Iris pigment epithelial cell (primary cell): ENCODE results near the gene ABCC5.
"Not testable (repeated sequence)": the region's sequence is repeated elsewhere in the genome, so short reads cannot be mapped to it uniquely, and the experiment has no call there.

Experiments used
- DNase-seq: peaks from one replicate; pipeline ENCODE4 v3.0.0-alpha.2; 2011; ENCODE audit warnings: low read depth

The ABCC5 gene

DNA sequence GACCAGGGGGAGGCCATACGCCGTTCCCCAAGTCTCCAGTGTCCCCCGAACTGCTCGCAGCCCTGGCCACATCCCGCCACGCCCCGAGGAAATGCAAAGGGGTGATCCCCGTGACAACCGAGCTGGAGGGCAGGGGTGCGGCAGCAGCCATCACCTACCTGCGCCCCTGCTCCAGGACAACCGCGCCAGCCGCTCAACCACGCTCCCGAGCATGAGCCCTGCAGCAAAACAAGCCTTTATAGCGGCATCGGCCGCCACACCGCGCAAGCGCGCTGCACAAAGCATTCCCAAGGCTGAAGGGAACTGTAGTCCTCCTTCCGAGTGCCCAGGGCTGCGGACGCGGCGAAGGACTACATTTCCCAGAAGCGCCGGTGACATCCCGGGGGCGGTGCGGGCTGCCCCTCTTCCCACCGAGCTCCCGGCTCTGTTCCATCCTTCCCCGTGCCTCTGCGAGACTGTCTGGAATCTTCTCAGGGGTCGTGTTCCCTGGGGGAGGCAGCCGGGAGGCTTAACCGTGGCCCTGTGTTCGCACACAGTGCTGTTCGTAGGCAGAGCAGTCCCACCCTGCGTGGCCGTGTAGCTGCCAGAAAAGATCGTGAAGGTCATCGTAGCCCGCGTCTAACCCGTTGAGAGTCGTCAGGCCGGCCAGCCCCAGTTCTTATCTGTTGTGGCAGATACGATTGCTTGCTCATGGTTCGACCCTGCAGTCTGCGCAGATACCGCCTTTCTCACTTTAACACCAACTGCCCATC, at the start of gene ABCC5:
Gene ABCC5, minus strand, starts transcription at position 213 of the 752 bp plus-strand sequence. CDS start 3,492 bp downstream, outside the sequence.
- peak; percentile 93 for DNase-seq

- DNase-seq, result no peak
Observed at GRCh38 chr3:184066211-184066610, 48.5 kb upstream of the ABCC5 start.

DNA sequence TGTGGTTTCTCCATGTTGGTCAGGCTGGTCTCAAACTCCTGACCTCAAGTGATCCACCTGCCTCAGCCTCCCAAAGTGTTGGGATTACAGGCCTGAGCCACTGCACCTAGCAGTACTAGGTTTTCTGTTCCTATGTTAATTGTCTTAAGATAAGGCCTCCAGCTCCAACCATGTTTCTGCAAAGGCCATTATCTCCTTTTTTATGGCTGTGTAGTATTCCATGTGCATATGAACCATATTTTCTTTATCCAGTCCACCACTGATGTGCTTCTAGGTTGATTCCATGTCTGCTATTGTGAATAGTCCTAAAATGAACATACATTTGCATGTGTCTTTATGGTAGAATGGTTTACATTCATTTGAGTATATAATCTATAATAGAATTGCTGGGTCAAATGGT, 45.0 kb upstream of the ABCC5 start:
- no peak for DNase-seq

- no peak for DNase-seq
Observed at GRCh38 chr3:184059424-184059823, 41.7 kb upstream of the ABCC5 start.

- DNase-seq, result no peak
Observed at GRCh38 chr3:184058029-184058428, 40.3 kb upstream of the ABCC5 start.

DNA sequence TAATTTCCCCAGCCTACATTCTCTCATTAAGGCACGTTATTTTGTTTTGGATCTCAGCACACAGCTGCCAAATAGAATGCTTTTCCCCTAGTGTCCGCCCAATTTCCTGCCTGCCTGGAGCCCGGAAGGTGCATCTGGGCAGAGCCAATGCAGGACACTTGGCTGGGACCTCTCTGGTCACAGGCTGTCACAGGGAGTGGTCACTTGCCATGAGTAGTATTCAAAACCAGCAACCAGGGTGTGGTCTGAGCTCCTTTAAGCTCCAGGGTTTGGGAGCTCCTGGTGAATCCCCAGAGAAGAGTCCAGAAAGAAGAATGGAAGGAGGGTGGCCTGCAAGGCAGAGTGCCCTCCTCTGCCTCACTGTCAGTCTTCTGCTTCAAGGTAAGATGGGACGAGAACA, 35.1 kb upstream of the ABCC5 start, which contains the start of gene HTR3C:
Gene HTR3C, plus strand, starts transcription at position 281 of the 400 bp plus-strand sequence. Its CDS starts 34 bp downstream, at position 315.
- no peak for DNase-seq

DNA sequence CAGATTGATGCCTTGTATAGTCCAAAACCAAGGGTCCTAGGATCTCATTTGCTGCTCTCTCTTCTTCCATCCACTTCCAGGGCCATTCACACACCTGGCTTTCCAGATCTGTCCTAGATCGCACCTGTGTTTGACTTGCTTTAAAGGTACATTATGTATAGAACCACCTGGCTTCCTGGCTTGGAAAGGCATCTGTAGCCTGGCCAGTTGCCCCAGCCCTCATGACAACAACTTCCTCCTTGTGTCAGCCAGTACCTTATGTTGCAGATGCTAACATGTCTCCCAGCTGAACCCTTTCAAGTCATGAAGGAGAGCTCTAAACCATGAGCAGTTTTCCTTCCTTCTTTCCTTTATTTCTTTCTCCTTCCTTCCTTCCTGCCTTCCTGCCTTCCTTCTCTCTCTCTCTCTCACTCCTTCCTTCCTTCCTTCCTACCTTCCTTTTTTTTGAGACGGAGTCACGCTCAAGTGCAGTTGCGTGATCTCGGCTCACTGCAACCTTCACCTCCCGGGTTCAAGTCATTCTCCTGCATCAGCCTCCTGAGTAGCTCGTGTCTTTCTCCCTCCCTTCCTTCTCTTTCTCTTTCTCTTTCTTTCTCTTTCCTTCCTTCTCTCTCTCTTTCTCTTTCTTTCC, 32.6 kb upstream of the ABCC5 start:
- no peak for DNase-seq

DNA sequence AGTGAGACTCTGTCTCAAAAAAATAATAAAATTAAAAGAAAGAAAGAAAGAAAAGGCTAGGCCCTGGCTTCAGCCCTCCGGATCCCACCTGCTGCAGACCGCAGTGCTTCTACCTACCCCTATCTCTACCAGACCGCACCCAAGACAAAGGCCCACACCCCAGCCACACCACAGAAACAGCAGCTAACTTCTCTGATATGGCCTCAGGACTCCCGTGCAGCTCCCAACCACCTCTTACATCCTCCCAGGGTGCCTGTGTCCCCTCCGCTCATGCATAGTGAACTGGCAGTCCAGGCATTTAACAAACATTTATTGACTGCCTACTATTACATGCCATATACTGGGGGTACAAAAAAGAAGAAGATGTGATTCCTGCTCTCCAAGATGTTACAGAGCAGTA, 28.3 kb upstream of the ABCC5 start:
- no peak for DNase-seq

GRCh38 chr3:184042617-184043016, 24.9 kb upstream of the ABCC5 start:
- no peak for DNase-seq

DNA sequence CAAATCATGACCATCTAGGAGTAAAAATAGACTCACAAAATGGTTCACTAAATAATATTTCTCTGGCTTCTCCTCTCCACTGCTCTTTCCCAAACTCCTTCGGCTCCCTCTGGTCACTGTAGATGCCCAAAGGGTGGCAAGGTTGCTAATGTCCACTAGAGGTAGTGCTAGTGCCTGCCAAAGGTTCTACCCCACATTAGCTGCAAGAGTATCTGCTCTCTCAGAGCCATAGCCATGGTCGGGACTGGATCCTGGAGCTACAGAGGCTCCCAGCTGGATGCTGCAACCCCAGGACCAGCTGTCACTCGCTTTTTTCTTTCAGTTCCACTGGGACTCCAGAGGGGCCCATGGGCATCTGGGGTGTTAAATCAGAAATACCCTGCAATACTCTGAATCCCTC, 22.3 kb upstream of the ABCC5 start:
- peak; percentile 37 for DNase-seq

- peak; percentile 53 for DNase-seq
Observed at GRCh38 chr3:184039414-184039813, 21.7 kb upstream of the ABCC5 start.

DNA sequence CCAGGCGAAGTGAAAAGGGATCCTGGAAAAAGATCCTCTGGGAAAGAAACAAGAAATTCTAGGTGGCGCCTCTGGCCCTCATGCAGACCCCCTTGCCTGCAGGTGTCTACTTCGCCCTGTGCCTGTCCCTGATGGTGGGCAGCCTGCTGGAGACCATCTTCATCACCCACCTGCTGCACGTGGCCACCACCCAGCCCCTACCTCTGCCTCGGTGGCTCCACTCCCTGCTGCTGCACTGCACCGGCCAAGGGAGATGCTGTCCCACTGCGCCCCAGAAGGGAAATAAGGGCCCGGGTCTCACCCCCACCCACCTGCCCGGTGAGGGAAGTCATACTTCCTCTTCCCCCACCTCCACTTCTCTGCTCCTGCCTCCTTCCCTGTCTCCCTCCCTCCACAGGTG, 20.6 kb upstream of the ABCC5 start:
- not testable (repeated sequence) for DNase-seq

GRCh38 chr3:184037816-184038215, 20.1 kb upstream of the ABCC5 start:
- no peak for DNase-seq

- DNase-seq, result no peak
Observed at GRCh38 chr3:184031187-184031792, 13.6 kb upstream of the ABCC5 start, which contains the start of gene HTR3D. HTR3D (plus strand) TSS chr3:184031742; CDS start chr3:184031742, 0 bp downstream.

- DNase-seq, result no peak
Observed at GRCh38 chr3:184030536-184030935, 12.9 kb upstream of the ABCC5 start.

DNA sequence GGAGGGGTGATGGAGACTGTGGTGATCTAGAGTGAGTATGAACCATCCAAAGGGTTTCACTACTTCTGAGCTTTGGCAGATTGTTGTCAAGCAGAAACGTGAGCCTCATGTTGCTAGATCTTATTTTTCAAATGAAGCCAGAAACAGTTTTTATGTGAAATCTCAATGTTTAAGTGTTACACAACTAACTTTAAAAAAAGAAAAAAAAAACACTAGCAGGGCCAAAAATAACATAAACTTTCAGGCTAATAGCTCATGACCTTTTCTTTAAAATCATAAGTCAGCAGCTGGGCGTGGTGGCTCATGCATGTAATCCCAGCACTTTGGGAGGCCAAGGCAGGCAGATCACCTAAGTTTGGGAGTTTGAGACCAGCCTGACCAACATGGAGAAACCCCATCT, 11.8 kb upstream of the ABCC5 start:
- DNase-seq, result peak; percentile 15

GRCh38 chr3:184028275-184028890, 10.7 kb upstream of the ABCC5 start:
- DNase-seq, result not testable (repeated sequence)

- not testable (repeated sequence) for DNase-seq
Observed at GRCh38 chr3:184025256-184025655, 7.6 kb upstream of the ABCC5 start.

- DNase-seq, result no peak
Observed at GRCh38 chr3:184022323-184022722, 4.6 kb upstream of the ABCC5 start.

GRCh38 chr3:184018424-184018973, 815 bp upstream of the ABCC5 start:
- DNase-seq, result no peak

GRCh38 chr3:184016811-184017671, 643 bp downstream of the ABCC5 start:
- DNase-seq, result peak; percentile 47
